Spinal cord (tissue), 10 donors: ENCODE data around the gene C4B. TPM values are rescaled to one million over a fixed set of nuclear protein-coding genes. Genes with fewer than 3 reads are reported as not detected.
"Not testable (repeated sequence)": the region's sequence is repeated elsewhere in the genome, so short reads cannot be mapped to it uniquely, and the experiment has no call there.

Experiments
- DNase-seq, 6 donors: peaks; one replicate each; pipeline versions ENCODE4 v3.0.0 to v3.0.0-alpha.2; 2013 to 2015; ENCODE audit warnings: low spot score in 6 of 6, low read depth in 4 of 6
- H3K27ac ChIP-seq: one replicate; pipeline ENCODE4 v1.5.1; 2013; ENCODE audit warnings: low read depth, low read length, control low read depth
- H3K27me3 ChIP-seq: one replicate; pipeline ENCODE4 v1.6.1; 2013; ENCODE audit warnings: low read length; ENCODE audit not compliant: control insufficient read depth, insufficient read depth
- H3K36me3 ChIP-seq: one replicate; pipeline ENCODE4 v1.6.1; 2013; ENCODE audit warnings: low read length; ENCODE audit not compliant: control insufficient read depth, insufficient read depth
- H3K4me1 ChIP-seq: one replicate; pipeline ENCODE4 v1.6.1; 2013; ENCODE audit warnings: low read length; ENCODE audit not compliant: control insufficient read depth, insufficient read depth
- H3K4me3 ChIP-seq: one replicate; pipeline ENCODE4 v1.5.1; 2013; ENCODE audit warnings: low read depth, low read length, control low read depth
- H3K9me3 ChIP-seq: one replicate; pipeline ENCODE4 v1.6.1; 2013; ENCODE audit warnings: low read length; ENCODE audit not compliant: control insufficient read depth, insufficient read depth
- WGBS: methylation state at CpG from one replicate; pipeline ENCODE4 v1.1.5; 2013; ENCODE audit warnings: missing lambda C conversion rate; ENCODE audit not compliant: insufficient coverage; 5-methylcytosine and 5-hydroxymethylcytosine counted together
- polyA plus RNA-seq, 2 donors: library from polyadenylated mRNA; unstranded; fragments of 120-200 nt; gene quantifications; one replicate each; pipeline ENCODE4 v1.2.1, GENCODE V29; 2013; ENCODE audit not compliant: insufficient read length in 2 of 2
- total RNA-seq, 2 donors: library from RNA; depleted of rRNA in 1 of 2; stranded (reverse); fragments of 120-200 nt in 1 of 2; fragments of >200 nt in 1 of 2; gene quantifications; one replicate each; pipeline versions ENCODE4 v1.2.3 to v1.2.4, GENCODE V29; 2013 to 2014
- donor health status: healthy.

Gene C4B
- total and polyA plus RNA-seq, 4 donors = 52.1 to 113 (median 70.1) TPM

DNA sequence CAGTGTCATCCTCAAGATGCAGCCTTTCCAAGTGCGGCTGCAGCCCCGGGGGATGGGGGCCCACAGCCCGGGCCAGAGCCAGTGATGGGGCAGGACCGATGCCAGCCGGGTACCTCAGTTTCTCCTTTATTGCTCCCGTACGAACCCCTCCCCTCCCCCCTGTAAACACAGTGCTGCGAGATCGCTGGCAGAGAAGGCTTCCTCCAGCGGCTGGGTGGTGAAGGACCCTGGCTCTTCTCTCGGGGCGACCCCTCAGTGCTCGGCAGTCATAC is 26.4 kb downstream of the C4B start:
- not testable (repeated sequence) for DNase-seq, H3K4me1 ChIP-seq, H3K9me3 ChIP-seq, H3K4me3 ChIP-seq, H3K27ac ChIP-seq, H3K27me3 ChIP-seq, H3K36me3 ChIP-seq
- no CpG with 5 or more reads among the region's 13 CpGs for WGBS

DNA sequence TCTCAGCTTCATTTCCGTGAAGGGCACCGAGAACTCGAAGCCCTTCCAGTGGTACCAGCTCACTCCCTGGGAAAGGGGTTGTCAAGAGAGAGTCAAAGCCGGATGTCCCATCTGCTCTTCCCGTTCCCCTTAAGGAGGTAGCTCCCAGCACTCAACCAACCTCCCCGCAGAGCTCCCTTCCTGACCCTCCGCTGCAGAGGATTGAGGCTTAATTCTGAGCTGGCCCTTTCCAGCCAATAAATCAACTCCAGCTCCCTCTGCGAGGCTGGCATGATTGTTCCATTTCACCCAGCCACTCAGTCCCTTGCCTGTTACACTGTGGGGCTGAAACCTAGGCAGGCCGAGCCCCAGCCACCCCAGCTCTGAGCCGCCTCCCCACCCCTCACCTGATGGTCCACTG is 26.8 kb downstream of the C4B start:
- WGBS = 57% methylated on average over 3 of the region's 10 CpGs
- DNase-seq, H3K4me3 ChIP-seq, H3K27me3 ChIP-seq, H3K36me3 ChIP-seq, H3K27ac ChIP-seq, H3K9me3 ChIP-seq, H3K4me1 ChIP-seq: not testable (repeated sequence)

GRCh38 chr6:32042276-32042675 is 27.7 kb downstream of the C4B start:
- H3K4me3 ChIP-seq, H3K9me3 ChIP-seq, H3K27ac ChIP-seq, H3K27me3 ChIP-seq, H3K36me3 ChIP-seq, DNase-seq: not testable (repeated sequence)
- WGBS = 100% methylated on average over 1 of the region's 15 CpGs
- H3K4me1 ChIP-seq = peaks cover 16% of the 10 kb centered on the region

- not testable (repeated sequence) for H3K27ac ChIP-seq, H3K9me3 ChIP-seq, DNase-seq, H3K4me3 ChIP-seq, H3K27me3 ChIP-seq, H3K36me3 ChIP-seq
- peaks cover 30% of the 10 kb centered on the region for H3K4me1 ChIP-seq
- 89% methylated on average over 8 of the region's 31 CpGs for WGBS
Observed at GRCh38 chr6:32043589-32044380, 29.2 kb downstream of the C4B start.

DNA sequence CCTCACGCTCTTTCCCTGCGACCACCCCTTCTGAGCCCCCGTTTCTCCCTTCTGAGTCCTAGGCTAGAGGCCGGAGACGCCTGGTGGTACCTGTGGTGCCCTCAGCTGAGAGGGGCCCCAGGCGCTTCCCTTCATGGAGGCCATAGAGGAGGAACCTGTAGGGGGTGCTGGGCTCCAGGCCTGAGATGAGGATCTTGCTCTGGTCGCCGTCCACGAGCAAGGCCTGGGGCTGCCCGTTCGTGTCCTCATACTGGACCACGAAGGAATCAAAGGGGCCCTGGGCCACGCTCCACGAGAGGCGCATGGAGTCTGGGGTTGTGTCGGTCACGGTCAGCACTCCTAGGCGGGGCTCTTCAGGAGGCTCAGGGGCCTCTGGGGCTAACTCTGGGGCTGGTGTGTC is 30.3 kb downstream of the C4B start:
- H3K27ac ChIP-seq, H3K27me3 ChIP-seq: not testable (repeated sequence)
- WGBS = 89% methylated on average over 4 of the region's 18 CpGs

GRCh38 chr6:32045811-32046449 is 31.3 kb downstream of the C4B start:
- Histone ChIP-seq H3K4me1 (peaks cover 30% of the 10 kb centered on the region), H3K27me3 (no peaks in the 10 kb centered on the region), H3K36me3 (peaks cover 3% of the 10 kb centered on the region), H3K27ac (peak overlapping the region; percentile 29), H3K4me3 (no peak overlapping the region), H3K9me3 (no peaks in the 10 kb centered on the region)
- WGBS = 49% methylated on average over 14 of the region's 22 CpGs
- DNase-seq = peak in 2 of 6 donors; percentile 9 to 11

More for the DNA sequence above, 30.3 kb downstream of the C4B start:
- not testable (repeated sequence) for H3K4me3 ChIP-seq, H3K9me3 ChIP-seq, DNase-seq, H3K36me3 ChIP-seq
- peaks cover 30% of the 10 kb centered on the region for H3K4me1 ChIP-seq

GRCh38 chr6:32046450-32047083 is 32.0 kb downstream of the C4B start:
- Histone ChIP-seq H3K4me1 (peaks cover 30% of the 10 kb centered on the region), H3K27me3 (no peaks in the 10 kb centered on the region), H3K27ac (peak overlapping the region; percentile 29), H3K36me3 (peaks cover 3% of the 10 kb centered on the region), H3K4me3 (no peak overlapping the region), H3K9me3 (no peaks in the 10 kb centered on the region)
- peak in 4 of 6 donors; percentile 38 to 84 (median 69) for DNase-seq
- WGBS = 29% methylated on average over 12 of the region's 14 CpGs

DNA sequence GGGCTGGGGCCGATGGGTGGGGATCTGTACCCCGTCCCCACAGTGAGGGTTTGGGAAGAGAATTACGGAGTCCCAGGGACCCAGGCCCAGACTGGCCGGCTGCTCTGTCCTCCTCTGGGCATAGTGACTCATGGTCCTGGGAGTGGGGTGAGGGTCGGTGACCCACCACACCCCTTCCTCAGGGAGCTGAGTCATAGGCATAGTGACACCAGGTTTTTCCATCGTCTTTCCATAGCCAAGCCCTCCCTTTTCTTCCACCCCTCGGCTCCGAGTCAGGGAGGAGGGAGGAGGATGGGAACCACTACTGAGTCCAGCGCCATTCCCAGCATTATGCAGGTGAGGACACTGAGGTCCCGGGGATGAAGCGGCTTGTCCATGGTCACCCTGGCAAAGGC is 32.5 kb downstream of the C4B start:
- no peaks in the 10 kb centered on the region for H3K9me3 ChIP-seq
- H3K36me3 ChIP-seq = peaks cover 3% of the 10 kb centered on the region
- no peaks in the 10 kb centered on the region for H3K27me3 ChIP-seq
- H3K4me3 ChIP-seq = no peak overlapping the region
- WGBS = 78% methylated on average over 5 of the region's 11 CpGs
- H3K27ac ChIP-seq = peak overlapping the region; percentile 29
- DNase-seq = peak in 1 of 6 donors; percentile 18
- peaks cover 30% of the 10 kb centered on the region for H3K4me1 ChIP-seq

GRCh38 chr6:32047539-32047854 is 32.9 kb downstream of the C4B start:
- Histone ChIP-seq H3K27ac (peak overlapping the region; percentile 29), H3K4me1 (peaks cover 30% of the 10 kb centered on the region), H3K9me3 (no peaks in the 10 kb centered on the region), H3K36me3 (peaks cover 3% of the 10 kb centered on the region), H3K27me3 (no peaks in the 10 kb centered on the region), H3K4me3 (no peak overlapping the region)
- no peak for DNase-seq
- WGBS = 84% methylated on average over 6 of the region's 6 CpGs
